BLaER1 (cell line): ENCODE data around the gene SUN2.

Source experiments
- H3K27ac ChIP-seq: shearing (Covaris generic); formaldehyde crosslinking; 2 replicates; pipeline ENCODE4 v1.8.1; 2022
- H3K27me3 ChIP-seq: shearing (Covaris generic); formaldehyde crosslinking; 2 replicates; pipeline ENCODE4 v1.8.1; 2022
- H3K36me3 ChIP-seq: shearing (Covaris generic); formaldehyde crosslinking; 2 replicates; pipeline ENCODE4 v1.8.1; 2022
- H3K4me1 ChIP-seq: shearing (Covaris generic); formaldehyde crosslinking; 2 replicates; pipeline ENCODE4 v1.8.1; 2022
- H3K4me2 ChIP-seq: shearing (Covaris generic); formaldehyde crosslinking; 2 replicates; pipeline ENCODE4 v1.8.1; 2022
- H3K4me3 ChIP-seq: shearing (Covaris generic); formaldehyde crosslinking; 2 replicates; pipeline ENCODE4 v1.8.1; 2022
- H3K9ac ChIP-seq: shearing (Covaris generic); formaldehyde crosslinking; 2 replicates; pipeline ENCODE4 v1.8.1; 2022
- H3K9me3 ChIP-seq: shearing (Covaris generic); formaldehyde crosslinking; 2 replicates; pipeline ENCODE4 v1.8.1; 2022
- H4K20me1 ChIP-seq: shearing (Covaris generic); formaldehyde crosslinking; 2 replicates; pipeline ENCODE4 v1.8.1; 2022
- Cebpa-rat ChIP-seq: shearing (Covaris generic); IDR thresholded peaks from 2 replicates; pipeline ENCODE4 v1.8.1; 2022

SUN2 gene

DNA sequence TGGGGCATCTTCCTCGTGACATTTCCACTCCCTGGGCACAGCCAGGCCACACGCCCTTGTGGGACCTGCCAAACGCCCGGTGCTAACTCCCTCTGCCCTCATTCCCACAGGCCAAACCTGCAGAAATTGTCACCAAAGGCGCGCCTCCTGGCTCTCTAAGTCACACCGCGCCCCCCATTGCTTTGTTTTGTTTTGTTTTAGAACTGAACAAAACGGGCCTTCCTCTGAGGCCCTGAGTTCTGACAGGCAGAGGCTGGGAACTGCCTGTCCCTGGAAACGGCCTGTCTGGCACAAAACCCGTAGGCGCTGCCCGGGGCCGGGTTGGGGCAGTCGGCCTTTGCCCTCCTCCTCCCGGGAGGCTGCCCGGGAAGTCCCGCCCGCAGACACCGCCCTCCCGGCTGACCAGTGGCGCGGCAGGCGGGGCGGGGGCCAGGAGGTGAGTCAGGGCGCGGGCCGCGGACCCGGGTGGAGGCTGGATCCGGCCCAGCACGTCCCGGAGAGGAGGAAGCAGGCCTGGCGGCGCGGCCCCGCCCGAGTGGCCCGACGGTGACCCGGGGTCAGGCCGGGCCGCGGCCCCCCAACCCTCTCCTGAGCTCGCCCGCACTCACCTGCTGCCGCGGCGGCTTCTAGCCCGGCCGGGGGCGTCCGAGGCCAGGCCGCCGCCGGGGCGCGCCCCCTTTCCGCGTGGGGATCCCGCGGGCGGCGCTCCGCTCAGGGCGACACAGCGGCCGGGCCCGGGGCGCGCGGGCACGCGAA is 465 bp downstream of the SUN2 start:
- Histone ChIP-seq H3K4me2 (peak overlapping the region; percentile 96), H3K9ac (peak overlapping the region; percentile 95), H3K27ac (peak overlapping the region; percentile 96), H4K20me1 (peaks cover 63% of the 10 kb centered on the region), H3K27me3 (no peaks in the 10 kb centered on the region), H3K4me3 (peak overlapping the region; percentile 93), H3K9me3 (no peaks in the 10 kb centered on the region), H3K36me3 (peaks cover 29% of the 10 kb centered on the region), H3K4me1 (peaks cover 78% of the 10 kb centered on the region)
- no peak for TF ChIP-seq Cebpa-rat

DNA sequence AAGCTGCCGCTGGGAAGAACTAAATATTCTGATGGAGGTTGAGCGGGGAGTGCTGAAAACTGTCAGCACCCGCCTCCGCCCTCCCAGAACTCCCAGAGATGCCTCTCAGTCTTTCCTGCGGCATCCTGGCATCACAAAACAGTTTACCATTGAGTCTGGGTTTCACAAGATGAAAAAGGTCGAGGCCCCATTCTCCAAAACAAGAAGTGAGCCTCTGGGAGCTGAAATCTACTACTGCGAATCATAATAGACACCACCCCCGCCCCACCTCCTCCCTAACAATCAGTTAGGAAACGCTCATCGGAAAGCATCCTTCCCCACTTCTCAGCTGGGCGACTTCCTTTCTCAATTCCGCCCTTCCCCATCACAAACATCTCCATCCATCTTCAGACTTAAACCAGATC is 1.0 kb downstream of the SUN2 start:
- H3K4me2 ChIP-seq = peak overlapping the region; percentile 96
- H3K27ac ChIP-seq = peak overlapping the region; percentile 96
- H3K9me3 ChIP-seq = no peaks in the 10 kb centered on the region
- H3K4me3 ChIP-seq = peak overlapping the region; percentile 93
- H3K36me3 ChIP-seq = peaks cover 35% of the 10 kb centered on the region
- peaks cover 63% of the 10 kb centered on the region for H4K20me1 ChIP-seq
- H3K9ac ChIP-seq = peak overlapping the region; percentile 95
- H3K4me1 ChIP-seq = peaks cover 78% of the 10 kb centered on the region
- no peak for TF ChIP-seq Cebpa-rat
- H3K27me3 ChIP-seq = no peaks in the 10 kb centered on the region

DNA sequence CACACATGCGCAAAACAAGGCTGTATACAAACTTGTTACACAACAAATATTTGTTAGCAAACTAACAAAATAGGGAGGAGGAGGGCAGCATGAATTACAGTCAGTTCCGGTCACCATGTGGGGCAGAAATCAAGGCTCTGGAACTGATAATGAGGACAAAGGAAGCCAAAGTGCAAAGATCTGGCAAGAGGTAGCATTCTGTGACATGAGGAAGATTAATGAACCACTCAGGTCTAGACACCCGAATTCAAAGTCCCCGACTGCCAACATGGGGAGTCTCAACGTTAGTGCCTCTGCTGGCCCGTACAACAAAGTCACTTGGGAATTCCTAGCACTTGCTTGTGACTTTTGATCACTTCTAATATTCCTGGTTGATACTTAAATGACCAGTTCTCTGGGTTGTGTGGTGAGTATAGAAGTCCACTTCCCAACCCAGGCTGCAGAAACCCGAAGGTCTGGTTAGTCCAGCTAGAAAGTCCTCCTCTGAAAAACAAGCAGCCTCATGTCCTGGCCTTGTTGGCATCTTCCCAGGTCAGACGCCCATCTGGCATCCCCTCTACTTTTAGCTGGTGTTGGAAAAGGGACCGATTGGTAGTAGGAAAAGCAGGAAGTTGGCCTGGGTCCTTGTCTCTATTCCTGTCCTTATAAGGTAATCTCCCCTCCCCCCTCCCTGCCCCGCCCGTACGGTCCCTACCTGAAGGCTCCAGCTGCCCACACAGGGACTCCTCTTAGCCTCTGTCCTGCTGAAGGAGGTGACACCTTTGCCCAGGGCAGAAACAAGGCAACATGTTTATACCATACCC is 1.6 kb downstream of the SUN2 start:
- Histone ChIP-seq H3K4me1 (peaks cover 78% of the 10 kb centered on the region), H3K9me3 (no peaks in the 10 kb centered on the region), H3K27me3 (no peaks in the 10 kb centered on the region), H3K9ac (peak overlapping the region; percentile 95), H3K4me2 (peak overlapping the region; percentile 96), H4K20me1 (peaks cover 63% of the 10 kb centered on the region), H3K36me3 (peaks cover 41% of the 10 kb centered on the region), H3K27ac (peak overlapping the region; percentile 96), H3K4me3 (peak overlapping the region; percentile 93)
- TF ChIP-seq Cebpa-rat = no peak

DNA sequence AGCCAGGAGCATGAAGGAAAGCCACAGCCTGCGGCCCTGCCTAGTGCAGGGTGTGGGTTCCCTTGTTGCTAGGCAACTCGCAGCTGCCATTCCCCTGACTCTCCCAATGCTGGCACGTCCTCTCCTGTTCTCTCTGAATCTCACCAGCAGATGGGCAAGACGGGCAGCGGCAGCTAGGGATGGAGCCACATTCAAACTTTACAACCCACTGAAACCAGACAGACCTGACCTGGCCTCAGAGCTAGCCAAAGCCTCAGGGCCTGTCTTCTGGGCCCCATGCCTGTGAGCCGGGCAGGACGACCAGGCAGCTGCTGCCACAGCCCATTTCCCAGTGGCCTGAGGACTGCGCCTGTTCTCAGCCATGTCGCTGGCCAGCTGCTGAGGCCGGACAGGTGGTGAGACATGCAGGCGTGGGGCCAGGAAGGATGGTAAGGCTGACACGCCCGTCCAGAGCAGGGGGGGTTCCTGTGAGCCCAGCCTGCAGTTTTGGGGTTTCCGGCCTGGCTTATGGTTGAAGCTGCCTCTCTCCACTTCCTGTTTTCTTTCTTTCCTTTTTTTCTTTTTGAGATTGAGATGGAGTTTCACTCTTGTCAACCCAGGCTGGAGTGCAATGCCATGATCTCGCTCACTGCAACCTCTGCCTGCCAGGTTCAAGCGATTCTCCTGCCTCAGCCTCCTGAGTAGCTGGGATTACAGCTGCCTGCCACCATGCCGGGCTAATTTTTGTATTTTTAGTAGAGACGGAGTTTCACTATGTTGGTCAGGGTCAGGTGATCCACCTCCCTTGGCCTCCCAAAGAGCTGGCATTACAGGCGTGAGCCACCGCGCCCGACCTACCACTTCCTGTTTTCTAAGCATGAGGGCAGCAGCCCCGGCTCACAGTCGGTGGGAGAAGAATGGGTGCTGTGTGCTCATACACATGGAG is 4.1 kb downstream of the SUN2 start:
- Histone ChIP-seq H3K9ac (peak overlapping the region; percentile 95), H3K27me3 (no peaks in the 10 kb centered on the region), H3K4me2 (peak overlapping the region; percentile 96), H3K27ac (peak overlapping the region; percentile 96), H3K4me1 (peaks cover 62% of the 10 kb centered on the region), H4K20me1 (peaks cover 77% of the 10 kb centered on the region), H3K9me3 (no peaks in the 10 kb centered on the region), H3K36me3 (peaks cover 66% of the 10 kb centered on the region), H3K4me3 (peak overlapping the region; percentile 93)
- TF ChIP-seq Cebpa-rat = no peak

DNA sequence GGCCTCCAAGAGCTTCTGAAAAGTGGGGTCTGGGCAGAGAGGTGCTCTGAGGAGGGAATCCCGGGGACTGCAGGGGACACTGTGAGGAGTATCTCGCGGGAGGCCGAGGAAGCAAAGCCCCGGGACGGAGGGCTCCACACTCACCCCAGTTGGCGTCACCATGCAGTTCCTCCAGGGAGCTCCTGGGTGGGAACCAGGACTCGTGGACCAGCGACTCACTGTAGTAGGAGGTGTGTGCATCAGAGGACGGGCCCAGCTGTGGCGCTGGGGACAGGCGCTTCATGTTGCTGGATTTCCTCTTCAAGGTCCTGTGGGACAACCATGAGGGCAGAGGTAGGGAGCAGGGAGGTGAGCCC is 4.8 kb downstream of the SUN2 start:
- peaks cover 58% of the 10 kb centered on the region for H3K4me1 ChIP-seq
- H3K36me3 ChIP-seq = peaks cover 72% of the 10 kb centered on the region
- no peak for TF ChIP-seq Cebpa-rat
- peak overlapping the region; percentile 95 for H3K9ac ChIP-seq
- no peaks in the 10 kb centered on the region for H3K27me3 ChIP-seq
- peaks cover 83% of the 10 kb centered on the region for H4K20me1 ChIP-seq
- H3K4me3 ChIP-seq = peak overlapping the region; percentile 93
- peak overlapping the region; percentile 96 for H3K4me2 ChIP-seq
- no peaks in the 10 kb centered on the region for H3K9me3 ChIP-seq
- peak overlapping the region; percentile 96 for H3K27ac ChIP-seq

DNA sequence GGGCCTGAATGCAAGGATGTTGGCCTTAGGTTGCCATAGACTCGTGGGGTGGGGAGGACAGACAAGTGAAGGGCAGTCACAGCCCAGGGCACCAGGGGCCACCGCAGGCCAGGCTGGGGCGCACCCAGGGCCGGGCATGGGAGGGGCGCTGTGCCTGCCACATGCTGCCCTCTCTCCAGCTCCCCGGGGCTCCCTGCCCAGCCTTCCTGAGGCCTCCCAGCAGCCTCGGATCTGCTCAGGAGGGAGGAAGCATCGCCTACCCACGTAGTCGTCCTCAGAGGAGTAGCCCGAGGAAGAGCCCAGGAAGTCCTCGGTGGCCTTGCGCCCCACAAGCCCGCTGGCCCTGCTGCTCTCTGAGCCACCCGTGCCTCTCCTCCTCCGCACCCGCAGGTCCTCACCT is 5.2 kb downstream of the SUN2 start:
- H3K4me3 ChIP-seq = peak overlapping the region; percentile 93
- H4K20me1 ChIP-seq = peaks cover 87% of the 10 kb centered on the region
- peaks cover 58% of the 10 kb centered on the region for H3K4me1 ChIP-seq
- peaks cover 76% of the 10 kb centered on the region for H3K36me3 ChIP-seq
- peak overlapping the region; percentile 96 for H3K4me2 ChIP-seq
- peak overlapping the region; percentile 96 for H3K27ac ChIP-seq
- peak overlapping the region; percentile 95 for H3K9ac ChIP-seq
- TF ChIP-seq Cebpa-rat = no peak
- no peaks in the 10 kb centered on the region for H3K27me3 ChIP-seq
- no peaks in the 10 kb centered on the region for H3K9me3 ChIP-seq

DNA sequence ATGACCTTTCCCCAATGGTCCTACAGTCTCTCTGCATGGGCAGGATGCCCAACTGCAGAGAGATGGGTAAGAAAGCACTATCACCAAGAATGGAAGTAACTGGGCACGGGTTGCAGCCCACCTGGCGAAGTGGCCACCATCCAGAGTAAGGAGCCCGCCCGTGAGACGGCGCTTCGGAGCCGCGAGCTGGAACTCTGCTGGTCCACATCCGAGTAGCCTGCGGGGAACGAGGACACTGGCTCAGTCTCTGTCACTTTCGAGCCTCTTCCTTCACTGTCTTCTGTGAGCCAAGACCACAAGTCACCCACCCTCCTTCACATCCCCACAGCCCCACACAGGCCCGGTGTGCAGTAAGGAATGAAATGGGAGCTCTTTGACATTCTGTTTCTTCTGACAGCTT is 5.7 kb downstream of the SUN2 start:
- Histone ChIP-seq H3K4me1 (peaks cover 58% of the 10 kb centered on the region), H3K4me2 (peak overlapping the region; percentile 96), H3K4me3 (no peak overlapping the region), H3K9me3 (no peaks in the 10 kb centered on the region), H3K27ac (peak overlapping the region; percentile 96), H3K27me3 (no peaks in the 10 kb centered on the region), H3K36me3 (peaks cover 82% of the 10 kb centered on the region), H4K20me1 (peaks cover 93% of the 10 kb centered on the region), H3K9ac (peak overlapping the region; percentile 95; the same call in 1 of the 2 replicates)
- TF ChIP-seq Cebpa-rat = no peak

DNA sequence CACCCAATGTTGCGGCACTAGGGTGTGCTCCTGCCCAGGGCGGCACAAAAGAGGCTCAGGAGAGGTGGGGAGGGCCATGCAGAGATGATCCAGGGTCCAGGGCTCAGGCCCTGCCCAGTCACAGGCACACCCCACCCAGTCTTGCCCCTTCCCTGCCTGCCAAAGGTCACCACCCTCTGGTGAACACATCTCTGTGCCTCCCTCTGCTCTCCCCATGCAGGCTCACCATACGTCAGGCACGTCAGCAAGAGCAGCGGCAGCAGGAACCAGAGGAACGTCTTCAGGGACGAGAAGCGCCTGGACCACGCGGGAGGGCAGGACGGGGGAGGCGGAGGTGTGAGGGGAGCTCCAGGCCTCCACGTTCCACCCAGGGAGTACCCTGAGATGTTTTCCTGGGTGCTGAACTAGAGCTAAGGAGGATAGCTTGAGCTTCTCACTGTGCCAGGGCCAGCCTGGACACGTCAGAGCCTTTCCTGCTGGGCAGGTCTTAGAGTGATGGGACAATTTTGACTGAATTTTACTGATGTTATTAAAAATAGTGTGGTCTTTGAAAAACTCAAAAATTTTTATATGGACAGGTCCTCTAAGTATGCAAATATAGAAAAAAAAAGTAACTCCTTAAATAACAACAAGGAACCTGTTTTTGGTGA is 7.2 kb downstream of the SUN2 start:
- no peaks in the 10 kb centered on the region for H3K27me3 ChIP-seq
- H3K36me3 ChIP-seq = peaks cover 97% of the 10 kb centered on the region
- no peak for TF ChIP-seq Cebpa-rat

More for the DNA sequence above, 7.2 kb downstream of the SUN2 start:
- Histone ChIP-seq H3K9me3 (no peaks in the 10 kb centered on the region), H3K4me3 (no peak overlapping the region), H4K20me1 (peaks cover 96% of the 10 kb centered on the region), H3K27ac (peak overlapping the region; percentile 96; the same call in 1 of the 2 replicates), H3K9ac (no peak overlapping the region), H3K4me2 (peak overlapping the region; percentile 16; the same call in 1 of the 2 replicates), H3K4me1 (peaks cover 53% of the 10 kb centered on the region)
